SW 1271 (cell line): Measurements from ENCODE around the gene AFMID.

ENCODE experiments used
- DNase-seq, 2 experiments: peaks; one replicate each; lab custom pipeline; 2025; lab: John Stamatoyannopoulos, UW

The AFMID gene

GRCh38 chr17:78255029-78255656 lies 68.0 kb downstream of the AFMID start:
- no peak for DNase-seq

DNA sequence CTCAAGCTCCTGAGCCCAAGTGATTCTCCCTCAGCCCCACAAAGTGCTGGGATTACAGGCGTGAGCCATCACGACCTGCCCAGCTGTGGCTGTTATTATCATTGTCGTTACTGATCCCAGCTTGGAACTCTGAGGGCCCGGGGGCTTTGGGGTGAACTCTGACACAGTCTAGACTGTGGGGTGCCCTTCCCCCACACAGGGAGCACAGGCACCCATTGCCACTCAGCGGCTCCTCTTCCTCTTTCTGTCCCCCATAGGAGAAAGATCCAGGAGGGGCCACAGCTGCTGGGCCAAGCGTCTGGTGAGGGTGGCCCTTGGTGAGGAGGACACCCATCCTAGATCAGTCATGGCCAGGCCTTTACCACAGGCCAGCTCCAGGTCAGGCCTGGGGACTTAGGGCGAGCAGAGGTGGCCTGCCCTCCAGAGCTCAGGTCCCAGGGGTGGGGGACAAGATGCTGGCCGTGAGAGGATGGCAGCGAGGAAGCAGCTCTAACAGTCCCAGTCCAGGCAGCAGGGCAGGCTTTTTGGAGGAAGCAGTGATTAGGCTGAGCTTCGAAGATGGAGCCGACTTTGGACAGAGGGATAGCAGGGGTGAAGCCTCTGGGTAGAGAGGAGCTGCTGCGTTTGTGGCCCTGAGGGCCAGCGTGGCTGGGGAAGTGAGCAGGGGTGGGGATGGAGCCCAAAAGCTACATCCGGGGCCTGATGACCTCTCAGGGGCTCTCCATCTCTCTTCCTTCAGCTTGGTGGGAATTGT lies 69.0 kb downstream of the AFMID start:
- DNase-seq = no peak

GRCh38 chr17:78256707-78257591 lies 69.8 kb downstream of the AFMID start:
- no peak for DNase-seq
